Measurements from ENCODE around the gene NFIC.
"Not testable (repeated sequence)": the region's sequence is repeated elsewhere in the genome, so short reads cannot be mapped to it uniquely, and the experiment has no call there.

NFIC gene

DNA sequence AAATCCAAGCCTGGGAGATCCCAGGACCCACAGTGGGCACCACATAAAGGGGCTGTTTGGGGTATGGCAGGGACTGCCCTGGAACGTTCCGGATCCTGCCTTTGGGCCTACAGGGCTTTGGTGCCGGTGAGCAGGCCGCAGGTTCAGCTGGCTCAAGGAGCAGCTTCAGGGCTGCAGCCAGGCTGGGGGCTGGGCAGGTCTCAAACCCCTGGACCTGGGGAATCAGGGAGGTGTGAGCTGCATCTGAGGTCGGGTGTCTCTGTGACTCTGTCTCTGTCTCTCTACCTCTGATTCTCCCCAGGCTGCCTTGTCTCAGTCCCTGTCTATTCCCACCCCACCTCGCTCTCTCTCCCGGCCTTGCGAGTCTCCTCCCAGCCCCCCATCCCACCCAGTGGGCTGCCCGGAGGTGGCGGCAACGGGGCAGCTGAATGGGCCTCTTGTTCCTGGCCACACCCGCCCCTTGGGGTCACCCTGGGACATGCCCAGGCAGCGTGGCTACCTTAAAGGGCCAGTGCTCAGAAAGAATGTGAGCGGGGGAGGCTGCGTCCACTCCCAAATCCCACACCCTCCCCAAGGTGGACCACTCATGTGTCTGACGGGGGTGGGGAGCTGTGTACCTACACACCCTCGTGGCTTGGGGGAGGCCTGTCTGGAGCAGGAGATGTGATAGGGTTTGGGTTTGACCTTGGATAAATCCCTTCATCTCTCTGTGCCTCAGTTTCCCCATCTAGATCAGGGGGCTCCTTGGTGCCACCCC is 31.1 kb downstream of the NFIC start:
- no peaks in the 10 kb centered on the region for H3K36me3 ChIP-seq (ENCODE audit: insufficient read depth, low read length)
- H3K4me1 ChIP-seq (ENCODE audit: insufficient read depth, low read length), result no peaks in the 10 kb centered on the region
- H3K4me3 ChIP-seq (ENCODE audit: low read length), result no peak overlapping the region
- H2AFZ ChIP-seq (ENCODE audit: low read depth, low read length), result no peak overlapping the region
- H3K9me3 ChIP-seq (ENCODE audit: low read length), result no peaks in the 10 kb centered on the region
- no peaks in the 10 kb centered on the region for H3K27me3 ChIP-seq (ENCODE audit: insufficient read depth, low read length)

GRCh38 chr19:3398114-3398899 is 31.9 kb downstream of the NFIC start:
- no peaks in the 10 kb centered on the region for H3K4me1 ChIP-seq (ENCODE audit: insufficient read depth, low read length)
- no peaks in the 10 kb centered on the region for H3K36me3 ChIP-seq (ENCODE audit: insufficient read depth, low read length)
- no peaks in the 10 kb centered on the region for H3K27me3 ChIP-seq (ENCODE audit: insufficient read depth, low read length)
- H2AFZ ChIP-seq (ENCODE audit: low read depth, low read length), result no peak overlapping the region
- no peaks in the 10 kb centered on the region for H3K9me3 ChIP-seq (ENCODE audit: low read length)
- H3K4me3 ChIP-seq (ENCODE audit: low read length), result no peak overlapping the region

- no peak overlapping the region for H3K4me3 ChIP-seq (ENCODE audit: low read length)
- H3K4me1 ChIP-seq (ENCODE audit: insufficient read depth, low read length), result no peaks in the 10 kb centered on the region
- no peaks in the 10 kb centered on the region for H3K9me3 ChIP-seq (ENCODE audit: low read length)
- H3K27me3 ChIP-seq (ENCODE audit: insufficient read depth, low read length), result no peaks in the 10 kb centered on the region
- no peak overlapping the region for H2AFZ ChIP-seq (ENCODE audit: low read depth, low read length)
- no peaks in the 10 kb centered on the region for H3K36me3 ChIP-seq (ENCODE audit: insufficient read depth, low read length)
These were observed 32.5 kb downstream of the NFIC start for GRCh38 chr19:3398900-3399278.

GRCh38 chr19:3399311-3399710 is 32.9 kb downstream of the NFIC start:
- H3K4me3 ChIP-seq (ENCODE audit: low read length); H2AFZ ChIP-seq (ENCODE audit: low read depth, low read length); H3K4me1 ChIP-seq (ENCODE audit: insufficient read depth, low read length); H3K36me3 ChIP-seq (ENCODE audit: insufficient read depth, low read length); H3K27me3 ChIP-seq (ENCODE audit: insufficient read depth, low read length); H3K9me3 ChIP-seq (ENCODE audit: low read length): not testable (repeated sequence)

- Histone ChIP-seq H2AFZ (ENCODE audit: low read depth, low read length) (no peak overlapping the region), H3K9me3 (ENCODE audit: low read length) (no peaks in the 10 kb centered on the region), H3K4me3 (ENCODE audit: low read length) (no peak overlapping the region), H3K36me3 (ENCODE audit: insufficient read depth, low read length) (no peaks in the 10 kb centered on the region), H3K27me3 (ENCODE audit: insufficient read depth, low read length) (no peaks in the 10 kb centered on the region), H3K4me1 (ENCODE audit: insufficient read depth, low read length) (no peaks in the 10 kb centered on the region)
These were observed 34.8 kb downstream of the NFIC start for GRCh38 chr19:3401004-3401768.

GRCh38 chr19:3402631-3403443 is 36.5 kb downstream of the NFIC start:
- H3K4me3 ChIP-seq (ENCODE audit: low read length), result no peak overlapping the region
- no peaks in the 10 kb centered on the region for H3K4me1 ChIP-seq (ENCODE audit: insufficient read depth, low read length)
- H3K27me3 ChIP-seq (ENCODE audit: insufficient read depth, low read length), result no peaks in the 10 kb centered on the region
- no peaks in the 10 kb centered on the region for H3K36me3 ChIP-seq (ENCODE audit: insufficient read depth, low read length)
- H2AFZ ChIP-seq (ENCODE audit: low read depth, low read length), result no peak overlapping the region
- H3K9me3 ChIP-seq (ENCODE audit: low read length), result no peaks in the 10 kb centered on the region

GRCh38 chr19:3403489-3404323 is 37.3 kb downstream of the NFIC start:
- Histone ChIP-seq H2AFZ (ENCODE audit: low read depth, low read length) (no peak overlapping the region), H3K27me3 (ENCODE audit: insufficient read depth, low read length) (no peaks in the 10 kb centered on the region), H3K36me3 (ENCODE audit: insufficient read depth, low read length) (no peaks in the 10 kb centered on the region), H3K4me3 (ENCODE audit: low read length) (no peak overlapping the region), H3K4me1 (ENCODE audit: insufficient read depth, low read length) (no peaks in the 10 kb centered on the region), H3K9me3 (ENCODE audit: low read length) (no peaks in the 10 kb centered on the region)

DNA sequence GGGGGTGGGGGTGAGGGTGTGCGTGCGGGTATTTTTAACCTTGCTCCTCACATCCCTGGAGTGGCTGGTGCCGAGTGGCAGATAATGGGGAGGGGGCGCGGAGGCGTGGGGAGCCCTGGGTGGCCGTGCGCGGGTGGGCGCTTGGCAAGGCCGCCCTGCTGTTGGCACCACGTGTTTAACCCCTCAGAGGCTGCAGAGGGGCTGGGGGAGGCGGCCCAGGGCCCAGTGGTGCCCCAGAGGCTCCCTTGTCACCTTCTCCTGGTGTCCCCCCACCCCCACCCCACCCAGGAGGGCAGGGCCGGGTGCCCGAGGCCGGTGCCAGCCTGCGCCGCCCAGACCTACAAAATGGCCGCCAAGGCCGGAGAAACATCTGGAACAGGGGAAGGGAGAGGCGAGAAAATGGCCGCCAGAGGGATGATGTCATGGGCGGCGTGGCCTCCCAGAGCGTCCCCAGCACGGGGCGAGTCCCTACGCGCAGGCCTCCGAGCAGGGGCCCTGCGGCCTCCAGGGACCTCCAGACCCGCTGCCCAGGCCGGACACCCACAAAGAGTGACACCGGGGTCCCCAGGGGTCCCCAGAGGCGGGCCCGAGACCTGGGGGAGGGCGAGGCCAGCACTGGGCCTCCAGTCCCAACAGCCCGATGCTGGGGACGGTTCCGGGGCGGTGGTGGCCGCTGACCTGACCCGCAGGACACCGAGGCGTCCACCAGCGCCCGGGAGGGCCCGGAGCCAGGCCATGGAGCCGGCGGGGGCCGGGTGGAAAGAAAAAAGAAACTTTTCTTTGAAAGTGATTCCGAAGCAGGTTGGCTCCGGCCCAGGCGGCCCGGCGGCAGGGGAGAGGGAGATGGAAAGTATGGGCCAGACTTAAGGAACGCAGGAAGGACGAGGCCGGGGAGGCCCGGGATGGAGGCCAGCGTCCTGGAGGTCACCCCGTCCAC is 38.2 kb downstream of the NFIC start:
- no peak overlapping the region for H3K4me3 ChIP-seq (ENCODE audit: low read length)
- H2AFZ ChIP-seq (ENCODE audit: low read depth, low read length), result no peak overlapping the region
- no peaks in the 10 kb centered on the region for H3K4me1 ChIP-seq (ENCODE audit: insufficient read depth, low read length)
- no peaks in the 10 kb centered on the region for H3K9me3 ChIP-seq (ENCODE audit: low read length)
- H3K27me3 ChIP-seq (ENCODE audit: insufficient read depth, low read length), result no peaks in the 10 kb centered on the region
- no peaks in the 10 kb centered on the region for H3K36me3 ChIP-seq (ENCODE audit: insufficient read depth, low read length)

DNA sequence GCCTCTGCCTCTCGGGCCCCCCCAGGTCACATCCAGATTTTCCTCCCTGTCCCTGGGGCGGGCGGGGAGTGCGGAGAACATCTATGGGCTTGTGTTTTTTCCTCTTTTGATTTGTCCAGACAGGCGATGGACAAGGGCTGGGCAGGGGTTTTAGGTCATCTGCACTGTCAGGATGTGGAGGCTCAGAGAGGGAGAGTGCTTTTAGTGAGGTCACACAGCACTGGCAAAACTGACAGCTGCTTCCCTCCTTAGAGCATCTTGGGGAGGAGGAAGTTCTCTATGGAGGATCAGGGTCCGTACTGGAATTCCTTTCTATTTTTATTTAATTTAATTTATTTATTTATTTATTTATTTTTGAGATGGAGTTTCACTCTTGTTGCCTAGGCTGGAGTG is 38.9 kb downstream of the NFIC start:
- Histone ChIP-seq H3K36me3 (ENCODE audit: insufficient read depth, low read length) (no peaks in the 10 kb centered on the region), H3K4me1 (ENCODE audit: insufficient read depth, low read length) (no peaks in the 10 kb centered on the region), H3K4me3 (ENCODE audit: low read length) (no peak overlapping the region), H3K27me3 (ENCODE audit: insufficient read depth, low read length) (no peaks in the 10 kb centered on the region), H2AFZ (ENCODE audit: low read depth, low read length) (no peak overlapping the region), H3K9me3 (ENCODE audit: low read length) (no peaks in the 10 kb centered on the region)

DNA sequence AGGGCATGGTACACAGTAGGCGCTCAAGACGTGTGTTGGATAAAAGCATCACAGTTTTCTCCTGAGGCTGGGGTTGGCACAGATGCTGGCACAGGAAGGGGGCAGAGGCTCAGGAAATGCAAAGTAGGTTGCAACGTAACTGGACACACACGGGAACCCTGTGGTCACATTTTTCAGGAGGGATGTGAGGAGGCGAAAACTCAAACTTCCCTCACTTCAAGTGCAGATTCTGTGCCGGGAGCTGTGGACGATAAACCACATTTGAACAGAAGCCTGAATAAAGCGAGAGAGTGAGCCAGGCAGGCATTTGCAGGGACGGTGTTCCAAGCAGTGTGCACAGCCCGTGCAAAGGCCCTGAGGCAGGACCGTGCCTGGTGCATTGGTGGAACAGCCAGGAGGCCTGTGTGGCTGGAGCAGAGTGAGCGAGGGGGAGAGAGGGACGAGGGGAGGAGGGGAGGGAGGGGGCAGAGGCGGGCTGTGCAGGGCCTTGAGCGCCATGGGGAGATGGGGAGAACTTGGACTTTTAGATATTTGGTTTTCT is 40.3 kb downstream of the NFIC start:
- no peaks in the 10 kb centered on the region for H3K36me3 ChIP-seq (ENCODE audit: insufficient read depth, low read length)
- H3K4me1 ChIP-seq (ENCODE audit: insufficient read depth, low read length), result no peaks in the 10 kb centered on the region
- no peak overlapping the region for H3K4me3 ChIP-seq (ENCODE audit: low read length)
- no peak overlapping the region for H2AFZ ChIP-seq (ENCODE audit: low read depth, low read length)
- no peaks in the 10 kb centered on the region for H3K27me3 ChIP-seq (ENCODE audit: insufficient read depth, low read length)
- H3K9me3 ChIP-seq (ENCODE audit: low read length), result no peaks in the 10 kb centered on the region

Data from neuron (in vitro differentiated cells).